ENCODE results near the gene KIF2B.
"Not testable (repeated sequence)": the region's sequence is repeated elsewhere in the genome, so short reads cannot be mapped to it uniquely, and the experiment has no call there.

The KIF2B gene, protein sequence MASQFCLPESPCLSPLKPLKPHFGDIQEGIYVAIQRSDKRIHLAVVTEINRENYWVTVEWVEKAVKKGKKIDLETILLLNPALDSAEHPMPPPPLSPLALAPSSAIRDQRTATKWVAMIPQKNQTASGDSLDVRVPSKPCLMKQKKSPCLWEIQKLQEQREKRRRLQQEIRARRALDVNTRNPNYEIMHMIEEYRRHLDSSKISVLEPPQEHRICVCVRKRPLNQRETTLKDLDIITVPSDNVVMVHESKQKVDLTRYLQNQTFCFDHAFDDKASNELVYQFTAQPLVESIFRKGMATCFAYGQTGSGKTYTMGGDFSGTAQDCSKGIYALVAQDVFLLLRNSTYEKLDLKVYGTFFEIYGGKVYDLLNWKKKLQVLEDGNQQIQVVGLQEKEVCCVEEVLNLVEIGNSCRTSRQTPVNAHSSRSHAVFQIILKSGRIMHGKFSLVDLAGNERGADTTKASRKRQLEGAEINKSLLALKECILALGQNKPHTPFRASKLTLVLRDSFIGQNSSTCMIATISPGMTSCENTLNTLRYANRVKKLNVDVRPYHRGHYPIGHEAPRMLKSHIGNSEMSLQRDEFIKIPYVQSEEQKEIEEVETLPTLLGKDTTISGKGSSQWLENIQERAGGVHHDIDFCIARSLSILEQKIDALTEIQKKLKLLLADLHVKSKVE

GRCh38 chr17:53822764-53823163 is at the start of gene KIF2B:
TSS of gene KIF2B (plus strand) at chr17:53822927. CDS start at chr17:53823034, 107 bp downstream.
- DNase-seq (ENCODE audit: low read depth in 2 of 2) = no peak

GRCh38 chr17:53780320-53780719 is 42.4 kb upstream of the KIF2B start:
- DNase-seq (ENCODE audit: low read depth in 2 of 2) = no peak

GRCh38 chr17:53791551-53791950 is 31.2 kb upstream of the KIF2B start:
- DNase-seq (ENCODE audit: low read depth in 2 of 2) = no peak

- no peak for DNase-seq (ENCODE audit: low read depth in 2 of 2)
Observed at GRCh38 chr17:53792451-53792850, 30.3 kb upstream of the KIF2B start.

DNA sequence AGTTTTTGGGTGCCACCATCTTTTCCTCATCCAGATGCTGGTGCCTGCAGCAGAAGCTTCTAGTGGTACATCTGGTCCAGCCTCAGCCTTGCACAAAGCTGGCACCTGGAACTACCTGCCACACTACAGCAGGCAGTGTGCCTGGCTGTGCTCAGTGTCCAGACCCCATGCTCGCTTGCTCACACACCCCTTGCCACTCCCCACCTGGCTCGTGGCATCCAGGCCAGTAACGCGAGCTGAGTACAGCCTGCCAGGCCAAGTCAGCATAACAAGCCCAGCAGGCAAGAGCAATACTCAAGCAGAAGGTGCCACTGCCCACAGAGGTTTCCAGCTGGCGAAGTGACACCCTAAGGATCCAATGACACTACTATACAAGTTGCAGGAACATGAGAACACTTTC is 29.7 kb upstream of the KIF2B start:
- DNase-seq (ENCODE audit: low read depth in 2 of 2) = no peak

DNA sequence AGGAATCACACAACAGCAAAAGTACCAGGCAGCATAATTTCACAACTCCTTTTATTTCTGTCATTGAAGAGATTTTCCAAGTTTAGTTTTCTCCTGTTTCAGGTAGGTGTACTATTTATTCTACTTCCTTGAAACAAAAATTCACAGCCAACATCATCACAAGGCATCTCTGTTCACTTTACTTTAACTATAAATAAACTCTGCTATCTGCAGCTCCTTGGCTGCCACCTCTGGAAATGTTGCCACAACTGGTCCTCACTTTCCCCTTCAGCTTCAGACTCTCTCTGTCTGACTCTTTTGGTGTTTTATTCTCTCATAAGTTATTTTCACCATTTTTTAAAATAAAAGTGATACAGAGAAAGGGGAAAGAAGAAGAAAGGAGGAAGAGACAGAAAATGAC is 27.9 kb upstream of the KIF2B start:
- no peak for DNase-seq (ENCODE audit: low read depth in 2 of 2)

GRCh38 chr17:53796642-53797041 is 26.1 kb upstream of the KIF2B start:
- DNase-seq (ENCODE audit: low read depth in 2 of 2) = no peak

DNA sequence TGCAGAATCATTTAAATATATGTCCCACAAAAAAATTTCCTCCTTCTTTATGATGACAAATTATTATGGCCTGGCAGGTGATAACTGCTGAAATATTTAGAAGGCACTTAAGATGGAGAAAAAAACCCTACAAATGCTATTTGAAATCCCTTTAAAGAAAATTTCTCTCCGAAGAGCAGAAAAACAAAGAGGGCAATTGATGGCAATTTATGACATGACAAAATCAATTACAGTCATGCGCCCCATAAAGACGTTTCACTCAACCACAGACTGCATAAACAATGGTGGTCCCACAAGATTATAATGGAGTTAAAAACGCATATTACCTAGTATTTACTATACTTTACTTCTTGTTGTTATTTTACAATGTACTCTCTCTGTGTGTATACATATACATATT is 25.2 kb upstream of the KIF2B start:
- no peak for DNase-seq (ENCODE audit: low read depth in 2 of 2)

DNA sequence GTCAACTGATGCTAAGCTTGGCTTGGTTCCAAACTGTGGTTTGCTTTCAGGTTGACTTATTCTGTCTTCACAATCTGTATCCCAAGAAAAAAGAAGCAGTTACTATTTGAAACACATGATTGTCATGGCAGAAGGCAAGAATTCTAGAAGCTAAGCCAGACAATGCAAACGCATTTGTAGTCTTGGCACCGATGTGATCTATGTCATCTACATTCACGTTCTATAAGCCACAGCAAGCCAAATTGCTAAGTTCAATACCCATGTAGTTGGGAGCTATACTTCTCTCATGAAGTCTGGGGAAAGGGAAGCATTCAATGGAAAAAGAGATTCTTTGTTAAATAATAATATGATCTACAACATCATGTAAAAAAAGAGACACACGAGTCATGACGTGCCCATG is 18.3 kb upstream of the KIF2B start:
- DNase-seq (ENCODE audit: low read depth in 2 of 2) = no peak

GRCh38 chr17:53806473-53806872 is 16.3 kb upstream of the KIF2B start:
- DNase-seq (ENCODE audit: low read depth in 2 of 2) = no peak

DNA sequence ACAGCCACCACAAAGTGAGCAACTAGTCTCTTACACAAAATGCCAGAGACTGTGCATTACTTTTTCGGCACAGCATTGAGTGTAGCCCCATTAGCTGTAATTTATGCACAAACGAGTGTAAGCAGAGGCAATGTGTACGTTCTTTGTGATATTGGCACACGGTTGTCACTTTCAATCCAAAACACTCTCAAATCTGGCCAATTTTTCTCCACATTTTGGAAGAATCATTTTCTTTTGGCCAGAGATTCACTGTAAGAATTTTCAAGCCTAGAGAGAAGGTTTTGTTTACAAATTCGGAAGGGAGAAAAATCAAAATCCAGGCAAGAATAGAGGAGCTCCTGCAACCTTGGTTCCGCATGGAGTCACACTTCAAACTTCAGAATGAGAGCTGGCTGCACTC is 15.4 kb upstream of the KIF2B start:
- no peak for DNase-seq (ENCODE audit: low read depth in 2 of 2)

DNA sequence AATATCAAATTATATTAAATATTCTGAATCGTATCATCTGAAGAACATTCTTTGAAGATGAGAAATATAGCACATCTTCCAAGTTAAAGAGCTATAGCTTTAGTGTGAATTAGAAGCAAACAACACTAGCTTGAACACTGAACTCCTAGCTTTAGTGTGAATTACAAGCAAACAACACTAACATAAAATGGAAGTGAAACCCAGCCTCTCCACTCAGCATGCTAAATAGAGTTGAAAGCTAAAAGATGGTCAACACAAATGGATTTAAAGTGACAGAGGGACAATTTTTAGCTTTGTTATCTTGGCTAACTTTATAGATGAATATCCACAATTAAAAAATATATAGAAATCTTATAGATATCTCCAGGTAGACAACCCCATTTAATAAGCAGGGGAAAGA is 4.5 kb upstream of the KIF2B start:
- DNase-seq (ENCODE audit: low read depth in 2 of 2) = no peak

- no peak for DNase-seq (ENCODE audit: low read depth in 2 of 2)
Observed at GRCh38 chr17:53818929-53819328, 3.8 kb upstream of the KIF2B start.

- DNase-seq (ENCODE audit: low read depth in 2 of 2) = no peak
Observed at GRCh38 chr17:53819956-53820355, 2.8 kb upstream of the KIF2B start.

GRCh38 chr17:53823341-53824050 is 769 bp downstream of the KIF2B start:
- no peak for DNase-seq (ENCODE audit: low read depth in 2 of 2)

GRCh38 chr17:53834771-53835170 is 12.0 kb downstream of the KIF2B start:
- DNase-seq (ENCODE audit: low read depth in 2 of 2) = not testable (repeated sequence)

DNA sequence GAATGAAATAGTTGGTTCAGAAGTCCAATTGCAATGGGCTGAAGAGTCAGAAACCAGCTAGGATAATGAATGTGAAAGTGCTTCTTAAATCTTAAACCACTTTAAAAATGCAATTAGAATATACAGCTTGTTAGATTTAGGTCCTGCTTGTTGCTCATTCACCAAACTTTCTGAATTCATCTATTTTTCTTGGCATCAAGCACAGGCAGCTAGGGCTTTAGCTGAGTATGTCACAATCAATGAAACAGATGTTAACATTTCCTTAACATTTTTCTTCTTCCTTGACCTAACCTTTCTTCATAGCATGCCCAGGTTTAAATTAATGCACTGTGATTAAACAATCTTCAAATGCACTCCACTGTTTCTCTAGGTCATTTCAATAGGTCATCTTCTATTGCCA is 14.4 kb downstream of the KIF2B start:
- DNase-seq (ENCODE audit: low read depth in 2 of 2) = no peak

DNA sequence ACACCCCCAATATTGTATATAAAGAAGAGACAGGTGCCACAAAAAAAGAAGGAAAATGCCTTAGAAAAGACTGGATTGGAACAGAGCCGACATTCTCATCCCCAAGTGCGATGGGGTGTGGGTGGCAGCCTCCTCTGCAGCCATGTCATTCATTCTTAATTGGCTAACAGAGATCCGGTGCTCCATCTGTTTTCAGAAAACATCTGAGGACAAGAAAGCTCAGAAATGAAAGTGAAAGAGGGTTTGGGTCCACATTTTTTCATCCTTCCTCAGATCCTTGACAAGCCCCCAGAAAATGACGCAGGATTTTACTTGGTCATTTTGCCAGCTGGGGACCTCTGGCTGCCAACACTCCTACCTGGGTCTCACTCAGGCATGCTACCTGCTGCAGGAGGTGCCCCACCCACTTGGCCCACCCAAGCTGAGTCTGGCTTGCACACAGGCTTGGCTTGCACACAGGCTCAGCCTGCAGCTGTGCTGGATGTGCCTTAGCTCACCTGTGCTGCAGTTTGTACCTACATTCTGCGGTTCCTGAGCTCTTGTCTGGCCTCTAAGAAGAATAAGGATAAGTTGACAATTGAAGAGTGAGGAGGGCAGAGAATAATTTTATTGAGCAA is 21.9 kb downstream of the KIF2B start:
- DNase-seq (ENCODE audit: low read depth in 2 of 2) = no peak

GRCh38 chr17:53871128-53871527 is 48.4 kb downstream of the KIF2B start:
- not testable (repeated sequence) for DNase-seq (ENCODE audit: low read depth in 2 of 2)

Measured in stimulated activated CD4-positive, alpha-beta T cell treated with anti-CD3 and anti-CD28 coated beads, Interleukin-12 subunit alpha, Interleukin-12 subunit beta, amount 100 ng/mL, for 24 hours (primary cell).